GM06990 (cell line): ENCODE data around the gene VWA8.
"Not testable (repeated sequence)": the region's sequence is repeated elsewhere in the genome, so short reads cannot be mapped to it uniquely, and the experiment has no call there.

Experiments used
- DNase-seq: peaks from one replicate; pipeline ENCODE4 v3.0.0-alpha.2; 2011; ENCODE audit not compliant: insufficient read length; ENCODE audit errors: extremely low read depth
- H3K27me3 ChIP-seq: replicated peaks from 2 replicates; pipeline ENCODE4 v1.6.0; 2011; ENCODE audit warnings: low read length; ENCODE audit not compliant: control insufficient read depth, insufficient read depth
- H3K36me3 ChIP-seq: 2 replicates; pipeline ENCODE4 v1.5.1; 2011; ENCODE audit warnings: low read length; ENCODE audit not compliant: control insufficient read depth, insufficient read depth
- H3K4me3 ChIP-seq: replicated peaks from 2 replicates; pipeline ENCODE4 v1.5.1; 2011; ENCODE audit warnings: low read depth, mild to moderate bottlenecking, control low read depth, low read length
- TF ChIP-seq, protein P1 (sequence below): IDR thresholded peaks from 2 replicates; pipeline ENCODE4 v1.5.1; 2011; ENCODE audit warnings: low read length, control low read depth, mild to moderate bottlenecking, inconsistent platforms; ENCODE audit not compliant: insufficient read depth, poor library complexity, severe bottlenecking

Gene VWA8

DNA sequence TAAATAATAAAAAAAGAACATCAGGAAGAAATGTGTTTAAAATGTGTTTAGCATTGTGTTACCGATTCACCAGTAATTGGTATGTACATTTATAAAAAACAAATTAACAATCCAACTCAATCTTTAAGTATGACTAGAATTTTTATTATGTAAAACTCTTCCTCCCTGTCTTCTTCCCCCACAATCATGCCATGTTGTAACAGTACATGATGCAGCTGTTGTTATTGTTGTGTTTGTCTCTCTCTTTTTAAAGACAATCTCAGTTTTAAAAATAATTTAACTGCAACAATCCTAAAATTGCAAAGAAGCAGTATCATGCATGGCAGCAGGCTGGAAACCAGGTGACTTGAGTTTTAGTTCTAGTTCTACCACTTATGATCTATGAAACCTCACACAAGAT, 323.3 kb downstream of the VWA8 start:
- DNase-seq = no peak
- Histone ChIP-seq H3K4me3 (no peak overlapping the region), H3K36me3 (no peaks in the 10 kb centered on the region), H3K27me3 (no peaks in the 10 kb centered on the region)
- TF ChIP-seq, protein P1, sequence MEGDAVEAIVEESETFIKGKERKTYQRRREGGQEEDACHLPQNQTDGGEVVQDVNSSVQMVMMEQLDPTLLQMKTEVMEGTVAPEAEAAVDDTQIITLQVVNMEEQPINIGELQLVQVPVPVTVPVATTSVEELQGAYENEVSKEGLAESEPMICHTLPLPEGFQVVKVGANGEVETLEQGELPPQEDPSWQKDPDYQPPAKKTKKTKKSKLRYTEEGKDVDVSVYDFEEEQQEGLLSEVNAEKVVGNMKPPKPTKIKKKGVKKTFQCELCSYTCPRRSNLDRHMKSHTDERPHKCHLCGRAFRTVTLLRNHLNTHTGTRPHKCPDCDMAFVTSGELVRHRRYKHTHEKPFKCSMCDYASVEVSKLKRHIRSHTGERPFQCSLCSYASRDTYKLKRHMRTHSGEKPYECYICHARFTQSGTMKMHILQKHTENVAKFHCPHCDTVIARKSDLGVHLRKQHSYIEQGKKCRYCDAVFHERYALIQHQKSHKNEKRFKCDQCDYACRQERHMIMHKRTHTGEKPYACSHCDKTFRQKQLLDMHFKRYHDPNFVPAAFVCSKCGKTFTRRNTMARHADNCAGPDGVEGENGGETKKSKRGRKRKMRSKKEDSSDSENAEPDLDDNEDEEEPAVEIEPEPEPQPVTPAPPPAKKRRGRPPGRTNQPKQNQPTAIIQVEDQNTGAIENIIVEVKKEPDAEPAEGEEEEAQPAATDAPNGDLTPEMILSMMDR = no peak

DNA sequence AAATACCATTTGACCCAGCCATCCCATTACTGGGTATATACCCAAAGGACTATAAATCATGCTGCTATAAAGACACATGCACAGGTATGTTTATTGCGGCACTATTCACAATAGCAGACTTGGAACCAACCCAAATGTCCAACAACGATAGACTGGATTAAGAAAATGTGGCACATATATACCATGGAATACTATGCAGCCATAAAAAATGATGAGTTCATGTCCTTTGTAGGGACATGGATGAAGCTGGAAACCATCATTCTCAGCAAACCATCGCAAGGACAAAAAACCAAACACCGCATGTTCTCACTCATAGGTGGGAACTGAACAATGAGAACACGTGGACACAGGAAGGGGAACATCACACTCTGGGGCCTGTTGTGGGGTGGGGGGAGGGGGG, 323.9 kb downstream of the VWA8 start:
- DNase-seq, H3K4me3 ChIP-seq, H3K36me3 ChIP-seq, H3K27me3 ChIP-seq: not testable (repeated sequence)

DNA sequence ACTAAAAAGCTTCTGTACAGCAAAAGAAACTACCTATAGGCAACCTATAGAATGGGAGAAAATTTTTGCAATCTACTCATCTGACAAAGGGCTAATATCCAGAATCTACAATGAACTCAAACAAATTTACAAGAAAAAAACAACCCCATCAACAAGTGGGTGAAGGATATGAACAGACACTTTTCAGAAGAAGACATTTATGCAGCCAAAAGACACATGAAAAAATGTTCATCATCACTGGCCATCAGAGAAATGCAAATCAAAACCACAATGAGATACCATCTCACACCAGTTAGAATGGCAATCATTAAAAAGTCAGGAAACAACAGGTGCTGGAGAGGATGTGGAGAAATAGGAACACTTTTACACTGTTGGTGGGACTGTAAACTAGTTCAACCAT, 324.3 kb downstream of the VWA8 start:
- H3K27me3 ChIP-seq, DNase-seq, H3K36me3 ChIP-seq, H3K4me3 ChIP-seq: not testable (repeated sequence)

DNA sequence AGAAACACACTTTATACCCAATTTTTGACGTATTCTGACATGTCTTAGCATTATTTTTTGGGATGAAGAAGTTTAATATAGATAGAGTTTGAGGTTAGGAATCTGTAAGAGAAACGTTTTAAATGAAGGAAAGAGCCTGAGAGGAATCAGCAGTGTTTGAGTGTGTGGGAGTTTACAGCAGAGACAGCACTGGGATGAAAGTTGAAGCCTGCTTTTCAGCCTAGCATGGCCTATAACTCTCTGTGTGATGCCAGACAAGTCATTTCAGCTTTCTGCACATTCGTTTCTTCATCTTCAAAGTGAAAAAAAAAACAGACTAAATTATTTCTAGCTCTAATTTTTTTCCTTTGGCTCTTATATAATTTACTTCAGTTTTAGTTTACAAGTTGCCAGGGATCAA, 326.5 kb downstream of the VWA8 start:
- DNase-seq = no peak
- TF ChIP-seq, protein P1 = no peak
- Histone ChIP-seq H3K4me3 (no peak overlapping the region), H3K36me3 (no peaks in the 10 kb centered on the region), H3K27me3 (no peaks in the 10 kb centered on the region)

DNA sequence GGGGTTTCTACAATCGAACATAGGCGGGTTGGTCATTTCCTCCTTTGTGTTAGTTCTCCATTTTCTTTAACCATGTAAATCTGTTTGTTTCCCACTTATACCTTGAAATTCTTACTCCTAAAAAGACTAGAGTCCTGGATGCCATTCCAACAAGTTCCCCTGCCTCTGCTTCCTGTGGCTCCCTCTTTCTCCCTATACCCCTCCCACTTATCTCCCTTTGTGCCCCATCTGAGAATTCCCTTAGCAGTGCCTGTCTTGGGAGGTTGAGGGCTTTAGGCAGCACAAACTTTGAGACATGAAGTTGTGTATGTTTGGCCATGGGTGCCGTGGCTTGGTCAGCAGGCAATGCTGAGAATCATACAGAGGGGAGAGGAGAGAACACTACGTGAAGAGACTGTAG, 327.1 kb downstream of the VWA8 start:
- no peak for DNase-seq
- no peak overlapping the region for H3K4me3 ChIP-seq
- TF ChIP-seq, protein P1 = no peak

DNA sequence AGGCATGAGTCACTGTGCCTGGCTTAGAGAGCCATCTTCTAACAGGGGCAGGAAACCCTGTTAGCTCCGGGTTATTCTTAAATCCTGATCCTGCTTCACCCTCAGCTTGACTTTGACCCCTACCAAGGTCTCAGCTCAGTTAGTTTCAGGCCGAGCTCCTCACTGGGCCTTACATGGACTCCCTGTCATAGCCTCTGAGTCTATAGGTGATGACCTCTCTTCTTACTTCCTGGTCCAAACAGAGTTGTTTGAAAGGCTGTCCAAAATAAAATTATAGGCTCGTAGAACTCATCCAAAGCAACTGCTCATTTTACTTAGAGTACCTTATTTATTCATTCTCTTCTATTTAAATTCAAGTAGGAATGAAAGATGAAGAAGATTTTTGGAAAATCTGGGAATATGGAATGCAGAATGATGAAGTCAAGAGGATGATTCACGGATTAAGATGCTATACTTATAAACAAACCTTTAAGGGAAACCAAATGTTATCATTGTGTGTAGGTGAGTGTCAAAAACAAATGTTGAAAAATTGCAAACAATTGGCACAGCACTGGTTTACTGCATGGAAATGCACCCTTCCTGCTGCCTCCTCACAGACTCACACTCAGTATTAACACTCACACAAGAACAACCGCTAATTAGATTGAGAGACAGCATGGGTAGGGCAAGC, 329.5 kb downstream of the VWA8 start:
- Histone ChIP-seq H3K36me3 (no peaks in the 10 kb centered on the region), H3K27me3 (no peaks in the 10 kb centered on the region), H3K4me3 (no peak overlapping the region)
- DNase-seq = no peak
- TF ChIP-seq, protein P1 = no peak

More for the DNA sequence above, 327.1 kb downstream of the VWA8 start:
- H3K36me3 ChIP-seq = no peaks in the 10 kb centered on the region
- no peaks in the 10 kb centered on the region for H3K27me3 ChIP-seq

DNA sequence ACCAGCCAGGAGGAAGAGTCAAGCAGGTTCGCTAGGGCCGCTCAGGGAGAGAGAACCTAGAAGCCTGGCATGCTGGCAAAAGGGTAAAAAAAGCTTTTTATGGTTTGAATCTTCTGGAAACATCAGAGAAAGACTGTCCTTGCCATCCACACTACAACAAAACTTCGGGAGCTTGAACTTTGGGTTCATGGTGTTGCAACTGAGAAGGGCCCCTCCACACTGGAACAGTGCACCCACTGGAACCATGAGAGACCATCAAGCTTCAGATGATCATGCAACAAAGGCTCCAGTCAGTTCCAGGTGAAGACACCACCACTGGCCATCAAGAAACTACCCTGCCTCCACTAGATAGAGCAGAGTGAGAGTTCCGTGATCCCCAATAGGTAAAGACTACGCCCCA, 333.5 kb downstream of the VWA8 start:
- TF ChIP-seq, protein P1 = no peak
- no peak for DNase-seq
- Histone ChIP-seq H3K36me3 (no peaks in the 10 kb centered on the region), H3K4me3 (no peak overlapping the region), H3K27me3 (no peaks in the 10 kb centered on the region)
